ENCODE data around the gene SCRN1.

SCRN1 gene

GRCh38 chr7:29950480-29950879, 39.1 kb downstream of the SCRN1 start:
- CTCF ChIA-PET = interaction anchor here (1.2 kb wide), 1 partner anchor 111 kb away, joined by 3 read pairs; no protein-coding TSS in a partner anchor
- Mint-ChIP-seq H3K4me1 (peaks cover 6% of the 10 kb centered on the region), H3K36me3 (no peaks in the 10 kb centered on the region), H3K4me3 (no peak overlapping the region), H3K27me3 (peaks cover 11% of the 10 kb centered on the region), H3K27ac (no peak overlapping the region), H3K9me3 (peaks cover 6% of the 10 kb centered on the region)
- no peak for DNase-seq

GRCh38 chr7:29948587-29948986, 41.0 kb downstream of the SCRN1 start:
- Mint-ChIP-seq H3K4me3 (no peak overlapping the region), H3K9me3 (peaks cover 6% of the 10 kb centered on the region), H3K27me3 (peaks cover 15% of the 10 kb centered on the region), H3K27ac (no peak overlapping the region), H3K36me3 (no peaks in the 10 kb centered on the region), H3K4me1 (no peaks in the 10 kb centered on the region)
- CTCF ChIA-PET = no interaction called here
- DNase-seq = no peak

GRCh38 chr7:29946428-29947186, 43.0 kb downstream of the SCRN1 start:
- H3K27me3 Mint-ChIP-seq = peaks cover 11% of the 10 kb centered on the region
- no peak for DNase-seq
- no peak overlapping the region for H3K27ac Mint-ChIP-seq
- CTCF ChIA-PET = no interaction called here
- H3K9me3 Mint-ChIP-seq = peaks cover 6% of the 10 kb centered on the region
- H3K4me1 Mint-ChIP-seq = no peaks in the 10 kb centered on the region
- H3K4me3 Mint-ChIP-seq = no peak overlapping the region
- H3K36me3 Mint-ChIP-seq = no peaks in the 10 kb centered on the region

- Mint-ChIP-seq H3K4me1 (no peaks in the 10 kb centered on the region), H3K4me3 (no peak overlapping the region), H3K27ac (no peak overlapping the region), H3K36me3 (no peaks in the 10 kb centered on the region), H3K27me3 (peaks cover 11% of the 10 kb centered on the region), H3K9me3 (no peaks in the 10 kb centered on the region)
- DNase-seq = no peak
- CTCF ChIA-PET = interaction anchor here (1.1 kb wide), 1 partner anchor 116 kb away, joined by 3 read pairs; no protein-coding TSS in a partner anchor
Measured at GRCh38 chr7:29945259-29945809, 44.3 kb downstream of the SCRN1 start.

GRCh38 chr7:29940199-29940598, 49.4 kb downstream of the SCRN1 start:
- no peaks in the 10 kb centered on the region for H3K9me3 Mint-ChIP-seq
- H3K36me3 Mint-ChIP-seq = no peaks in the 10 kb centered on the region
- no peaks in the 10 kb centered on the region for H3K4me1 Mint-ChIP-seq
- DNase-seq = no peak
- no peak overlapping the region for H3K27ac Mint-ChIP-seq
- no peak overlapping the region for H3K4me3 Mint-ChIP-seq
- CTCF ChIA-PET = no interaction called here
- peaks cover 4% of the 10 kb centered on the region for H3K27me3 Mint-ChIP-seq

GRCh38 chr7:29937132-29937531, 52.5 kb downstream of the SCRN1 start:
- H3K9me3 Mint-ChIP-seq = no peaks in the 10 kb centered on the region
- H3K4me1 Mint-ChIP-seq = no peaks in the 10 kb centered on the region
- no peak overlapping the region for H3K4me3 Mint-ChIP-seq
- no peak overlapping the region for H3K27ac Mint-ChIP-seq
- no peak for DNase-seq
- CTCF ChIA-PET = no interaction called here
- H3K36me3 Mint-ChIP-seq = no peaks in the 10 kb centered on the region
- H3K27me3 Mint-ChIP-seq = no peaks in the 10 kb centered on the region

GRCh38 chr7:29935111-29935510, 54.5 kb downstream of the SCRN1 start:
- no peaks in the 10 kb centered on the region for H3K4me1 Mint-ChIP-seq
- no peak for DNase-seq
- no peaks in the 10 kb centered on the region for H3K27me3 Mint-ChIP-seq
- no peak overlapping the region for H3K27ac Mint-ChIP-seq
- H3K36me3 Mint-ChIP-seq = no peaks in the 10 kb centered on the region
- H3K4me3 Mint-ChIP-seq = no peak overlapping the region
- CTCF ChIA-PET = interaction anchor here (0.5 to 4.6 kb wide), 2 partner anchors 14 to 32 kb away, joined by 3 to 15 read pairs; no protein-coding TSS in a partner anchor
- no peaks in the 10 kb centered on the region for H3K9me3 Mint-ChIP-seq

- Mint-ChIP-seq H3K9me3 (no peaks in the 10 kb centered on the region), H3K4me1 (no peaks in the 10 kb centered on the region), H3K27me3 (no peaks in the 10 kb centered on the region), H3K36me3 (no peaks in the 10 kb centered on the region), H3K27ac (no peak overlapping the region), H3K4me3 (no peak overlapping the region)
- CTCF ChIA-PET = interaction anchor here (2.9 kb wide), 1 partner anchor 8 kb away, joined by 12 read pairs; no protein-coding TSS in a partner anchor
- no peak for DNase-seq
Measured at GRCh38 chr7:29929018-29929807, 60.4 kb downstream of the SCRN1 start.

- Mint-ChIP-seq H3K27me3 (no peaks in the 10 kb centered on the region), H3K36me3 (no peaks in the 10 kb centered on the region), H3K4me3 (no peak overlapping the region), H3K27ac (no peak overlapping the region), H3K4me1 (no peaks in the 10 kb centered on the region), H3K9me3 (no peaks in the 10 kb centered on the region)
- CTCF ChIA-PET = interaction anchor here (1.5 kb wide), 1 partner anchor 15 kb away, joined by 4 read pairs; no protein-coding TSS in a partner anchor
- no peak for DNase-seq
Measured at GRCh38 chr7:29926741-29927140, 62.9 kb downstream of the SCRN1 start.

GRCh38 chr7:29926216-29926615, 63.4 kb downstream of the SCRN1 start:
- Mint-ChIP-seq H3K4me1 (no peaks in the 10 kb centered on the region), H3K36me3 (no peaks in the 10 kb centered on the region), H3K4me3 (no peak overlapping the region), H3K27ac (no peak overlapping the region), H3K27me3 (no peaks in the 10 kb centered on the region), H3K9me3 (no peaks in the 10 kb centered on the region)
- DNase-seq = no peak
- CTCF ChIA-PET = interaction anchor here (0.7 to 1.1 kb wide), 2 partner anchors 30 to 127 kb away, joined by 3 read pairs; no protein-coding TSS in a partner anchor

GRCh38 chr7:29924684-29925083, 64.9 kb downstream of the SCRN1 start:
- DNase-seq = no peak
- no peaks in the 10 kb centered on the region for H3K4me1 Mint-ChIP-seq
- CTCF ChIA-PET = no interaction called here
- H3K9me3 Mint-ChIP-seq = no peaks in the 10 kb centered on the region
- no peak overlapping the region for H3K27ac Mint-ChIP-seq
- no peaks in the 10 kb centered on the region for H3K36me3 Mint-ChIP-seq
- H3K27me3 Mint-ChIP-seq = no peaks in the 10 kb centered on the region
- H3K4me3 Mint-ChIP-seq = no peak overlapping the region

GRCh38 chr7:29924006-29924405, 65.6 kb downstream of the SCRN1 start:
- H3K4me1 Mint-ChIP-seq = no peaks in the 10 kb centered on the region
- no peaks in the 10 kb centered on the region for H3K9me3 Mint-ChIP-seq
- no peaks in the 10 kb centered on the region for H3K36me3 Mint-ChIP-seq
- H3K27ac Mint-ChIP-seq = no peak overlapping the region
- no peaks in the 10 kb centered on the region for H3K27me3 Mint-ChIP-seq
- DNase-seq = no peak
- no peak overlapping the region for H3K4me3 Mint-ChIP-seq
- CTCF ChIA-PET = no interaction called here

- Mint-ChIP-seq H3K9me3 (no peaks in the 10 kb centered on the region), H3K36me3 (no peaks in the 10 kb centered on the region), H3K4me3 (no peak overlapping the region), H3K27ac (no peak overlapping the region), H3K27me3 (no peaks in the 10 kb centered on the region), H3K4me1 (no peaks in the 10 kb centered on the region)
- DNase-seq = no peak
- CTCF ChIA-PET = interaction anchor here (1.1 to 2.8 kb wide), 5 partner anchors 11 to 142 kb away, joined by 3 to 13 read pairs (median 5); no protein-coding TSS in a partner anchor
Measured at GRCh38 chr7:29922921-29923700, 66.5 kb downstream of the SCRN1 start.
